SK-N-SH treated with all-trans-retinoic acid at 6 μM for 48 hours (cell line): ENCODE data around the gene PARD3.

Source experiments
- ATAC-seq: fragments of 200-7000 bp; cut with Tn5 transposase; 3 replicates; pipeline ENCODE4 v1.9.1; 2020; ENCODE audit warnings: mild to moderate bottlenecking, moderate library complexity
- ARNTL ChIP-seq: fragments of 450-650 bp; formaldehyde crosslinking; IDR thresholded peaks from 2 replicates; pipeline ENCODE4 v1.5.0; 2020; ENCODE audit warnings: low read depth, mild to moderate bottlenecking, moderate library complexity, borderline replicate concordance
- CREB5 ChIP-seq: fragments of 250-450 bp; sonication (Bioruptor Pico); IDR thresholded peaks from 2 replicates; pipeline ENCODE4 v1.5.1; 2020; ENCODE audit warnings: low read depth, mild to moderate bottlenecking, moderate library complexity
- CSDC2 ChIP-seq: fragments of 250-450 bp; sonication (Bioruptor Pico); IDR thresholded peaks from 2 replicates; pipeline ENCODE4 v1.5.0; 2020; ENCODE audit warnings: mild to moderate bottlenecking, moderate library complexity
- CSRNP3 ChIP-seq: fragments of 250-450 bp; sonication (Bioruptor Pico); IDR thresholded peaks from 2 replicates; pipeline ENCODE4 v1.5.1; 2021; ENCODE audit warnings: mild to moderate bottlenecking, moderate library complexity
- ESRRG ChIP-seq: fragments of 250-450 bp; sonication (Bioruptor Pico); IDR thresholded peaks from 2 replicates; pipeline ENCODE4 v1.6.1; 2021; ENCODE audit warnings: mild to moderate bottlenecking
- GLIS3 ChIP-seq: fragments of 250-450 bp; sonication (Bioruptor Pico); IDR thresholded peaks from 2 replicates; pipeline ENCODE4 v1.5.0; 2020; ENCODE audit warnings: mild to moderate bottlenecking, moderate library complexity
- ISL1 ChIP-seq: fragments of 250-450 bp; sonication (Bioruptor Pico); IDR thresholded peaks from 2 replicates; pipeline ENCODE4 v2.1.2; 2022; ENCODE audit warnings: mild to moderate bottlenecking, moderate library complexity
- OSR1 ChIP-seq: fragments of 250-450 bp; sonication (Bioruptor Pico); IDR thresholded peaks from 2 replicates; pipeline ENCODE4 v1.8.0; 2022; ENCODE audit warnings: moderate library complexity, mild to moderate bottlenecking, inconsistent platforms
- POU6F1 ChIP-seq: fragments of 250-450 bp; sonication (Bioruptor Pico); IDR thresholded peaks from 2 replicates; pipeline ENCODE4 v1.8.0; 2021; ENCODE audit warnings: low read depth, mild to moderate bottlenecking, moderate library complexity, borderline replicate concordance
- PPARA ChIP-seq: fragments of 250-450 bp; sonication (Bioruptor Pico); IDR thresholded peaks from 2 replicates; pipeline ENCODE4 v1.5.0; 2020; ENCODE audit warnings: mild to moderate bottlenecking, borderline replicate concordance
- RARB ChIP-seq: fragments of 250-450 bp; sonication (Bioruptor Pico); IDR thresholded peaks from 2 replicates; pipeline ENCODE4 v1.8.0; 2021; ENCODE audit warnings: mild to moderate bottlenecking, moderate library complexity
- TCF4 ChIP-seq: fragments of 250-450 bp; sonication (Bioruptor Pico); IDR thresholded peaks from 2 replicates; pipeline ENCODE4 v1.8.0; 2021; ENCODE audit warnings: mild to moderate bottlenecking, moderate library complexity, borderline replicate concordance
- TOX ChIP-seq: fragments of 250-450 bp; sonication (Bioruptor Pico); IDR thresholded peaks from 2 replicates; pipeline ENCODE4 v1.8.0; 2021; ENCODE audit warnings: mild to moderate bottlenecking, moderate library complexity, borderline replicate concordance
- TSHZ2 ChIP-seq: fragments of 250-450 bp; sonication (Bioruptor Pico); IDR thresholded peaks from 2 replicates; pipeline ENCODE4 v1.5.0; 2020; ENCODE audit warnings: mild to moderate bottlenecking, moderate library complexity
- ZC3H10 ChIP-seq: fragments of 250-450 bp; sonication (Bioruptor Pico); IDR thresholded peaks from 2 replicates; pipeline ENCODE4 v1.5.1; 2021; ENCODE audit warnings: mild to moderate bottlenecking, moderate library complexity
- ZFP3 ChIP-seq: fragments of 250-450 bp; sonication (Bioruptor Pico); IDR thresholded peaks from 2 replicates; pipeline ENCODE4 v1.5.0; 2020; ENCODE audit warnings: mild to moderate bottlenecking, moderate library complexity
- ZFP30 ChIP-seq: fragments of 450-650 bp; formaldehyde crosslinking; IDR thresholded peaks from 2 replicates; pipeline ENCODE4 v1.5.0; 2022; ENCODE audit warnings: mild to moderate bottlenecking, moderate library complexity
- ZNF565 ChIP-seq: fragments of 450-650 bp; formaldehyde crosslinking; conservative IDR thresholded peaks from 2 replicates; pipeline ENCODE4 v1.5.0; 2020; ENCODE audit warnings: low read depth, mild to moderate bottlenecking, moderate library complexity
- ZNF70 ChIP-seq: fragments of 450-650 bp; formaldehyde crosslinking; IDR thresholded peaks from 2 replicates; pipeline ENCODE4 v1.5.0; 2020; ENCODE audit warnings: mild to moderate bottlenecking, moderate library complexity
- ZNF8 ChIP-seq: fragments of 450-650 bp; formaldehyde crosslinking; IDR thresholded peaks from 2 replicates; pipeline ENCODE4 v1.5.0; 2020; ENCODE audit warnings: mild to moderate bottlenecking, moderate library complexity

PARD3 gene

GRCh38 chr10:34816085-34816496, 995 bp upstream of the PARD3 start:
- peak; percentile 9 for ATAC-seq
- TF ChIP-seq TSHZ2 (CRISPR knock-in tag) (no peak), ESRRG (CRISPR knock-in tag) (no peak), ZFP30 (CRISPR knock-in tag) (no peak), ARNTL (CRISPR knock-in tag) (no peak), TOX (CRISPR knock-in tag) (no peak), CREB5 (CRISPR knock-in tag) (no peak), ZNF565 (CRISPR knock-in tag) (no peak), ZNF70 (CRISPR knock-in tag) (no peak), ZFP3 (no peak), GLIS3 (CRISPR knock-in tag) (no peak), ZNF8 (CRISPR knock-in tag) (no peak), OSR1 (CRISPR knock-in tag) (no peak), PPARA (CRISPR knock-in tag) (no peak), TCF4 (CRISPR knock-in tag) (no peak), POU6F1 (no peak), CSRNP3 (no peak), ZC3H10 (CRISPR knock-in tag) (no peak)

- TF ChIP-seq ZNF70 (CRISPR knock-in tag) (no peak), CREB5 (CRISPR knock-in tag) (no peak), PPARA (CRISPR knock-in tag) (no peak), ISL1 (no peak)
- no peak for ATAC-seq
These were observed 247 bp downstream of the PARD3 start for GRCh38 chr10:34814913-34815184.

- no peak for TF ChIP-seq ZC3H10 (CRISPR knock-in tag)
- no peak for TF ChIP-seq POU6F1
- TF ChIP-seq ARNTL (CRISPR knock-in tag), result no peak
- no peak for TF ChIP-seq CSDC2
- TF ChIP-seq PPARA (CRISPR knock-in tag), result no peak
- TF ChIP-seq OSR1 (CRISPR knock-in tag), result no peak
- TF ChIP-seq RARB (CRISPR knock-in tag), result no peak
- no peak for TF ChIP-seq CREB5 (CRISPR knock-in tag)
These were observed 728 bp downstream of the PARD3 start for GRCh38 chr10:34814223-34814912.

More at GRCh38 chr10:34814223-34814912, 728 bp downstream of the PARD3 start:
- ATAC-seq, result peak; percentile 42
